Measurements from ENCODE around the gene PLEKHA8. TPM values are rescaled to one million over a fixed set of nuclear protein-coding genes. Genes with fewer than 3 reads are reported as not detected.

Gene PLEKHA8
- total and polyA plus RNA-seq, 2 of the 8 experiments (the other 6 are each of a cell fraction or from before 2014, with no cell fraction given): 10.7 to 44.0 TPM

DNA sequence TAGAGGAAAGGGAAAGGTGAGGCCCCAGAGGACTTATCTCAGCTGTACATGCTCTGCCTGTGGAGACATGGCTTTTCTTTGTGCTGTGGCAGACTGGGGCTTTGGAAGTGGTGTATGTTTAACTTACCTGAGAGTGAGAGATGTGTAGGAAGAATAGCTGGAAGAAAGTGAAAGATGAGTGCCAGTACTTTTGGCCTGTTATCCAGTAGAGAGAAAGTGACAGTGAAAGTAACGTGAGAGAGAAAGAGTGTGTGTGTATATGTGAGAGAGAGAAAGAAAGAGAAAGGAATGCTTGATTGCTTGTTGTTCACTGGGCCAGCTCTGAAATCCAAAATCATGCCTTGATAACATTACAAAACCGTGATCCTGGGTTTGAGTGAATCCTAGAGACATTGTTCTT lies 132.1 kb downstream of the PLEKHA8 start:
- Histone ChIP-seq H2AFZ (ENCODE audit: low read length) (no peak overlapping the region), H3K79me2 (ENCODE audit: control insufficient read depth in 1 of 2, insufficient read depth in 2 of 2, low read length in 2 of 2) (no peaks in the 10 kb centered on the region), H3K36me3 (ENCODE audit: control insufficient read depth in 2 of 4, insufficient read depth in 4 of 4, low read length in 3 of 4) (no peaks in the 10 kb centered on the region), H3K18ac (ENCODE audit: extremely low read depth, low read length) (no peak overlapping the region), H4K20me1 (replicated peaks in 1 of 2; ENCODE audit: control insufficient read depth in 1 of 2, insufficient read depth in 2 of 2, low read length in 2 of 2) (no peaks in the 10 kb centered on the region), H4K91ac (replicated peaks; ENCODE audit: insufficient read length, low read length) (no peak overlapping the region), H3K4ac (replicated peaks; ENCODE audit: insufficient read length, low read depth, low read length) (no peak overlapping the region), H3K14ac (ENCODE audit: insufficient read length) (no peak overlapping the region), H3K4me3 (ENCODE audit: extremely low read depth in 1 of 4, insufficient read depth in 2 of 4, low read depth in 3 of 4, low read length in 4 of 4) (no peak overlapping the region), H3K27me3 (replicated peaks in 1 of 4; ENCODE audit: control insufficient read depth in 3 of 4, extremely low read depth in 1 of 4, insufficient read depth in 3 of 4, low read length in 3 of 4) (no peaks in the 10 kb centered on the region), H2BK20ac (ENCODE audit: low read length) (no peak overlapping the region), H2BK15ac (ENCODE audit: low read length) (no peak overlapping the region), H3K27ac (ENCODE audit: low read depth, low read length) (no peak overlapping the region), H2BK12ac (ENCODE audit: low read depth, low read length) (0 out of 2 replicates have a peak overlapping the region, but pooled peaks have one; percentile 32), H3K23me2 (ENCODE audit: low read depth, low read length) (no peaks in the 10 kb centered on the region), H3K56ac (replicated peaks; ENCODE audit: insufficient read length, low read depth, low read length) (no peak overlapping the region), H2BK120ac (replicated peaks; ENCODE audit: low read depth, low read length) (no peak overlapping the region), H4K5ac (ENCODE audit: insufficient read length, low read depth, low read length) (no peak overlapping the region), H2BK5ac (ENCODE audit: low read depth, low read length) (no peak overlapping the region; the same call in 1 of the 2 replicates), H3K4me2 (ENCODE audit: insufficient read depth in 1 of 2, low read depth in 2 of 2, low read length in 2 of 2) (no peak overlapping the region), H4K8ac (ENCODE audit: extremely low read depth, insufficient read depth, low read length) (no peak overlapping the region), H2AK5ac (ENCODE audit: low read depth, low read length) (peak overlapping the region; percentile 14; the same call in 1 of the 2 replicates), H3K9me3 (ENCODE audit: insufficient read depth in 2 of 2, low read depth in 1 of 2, low read length in 1 of 2) (no peaks in the 10 kb centered on the region), H3K9ac (replicated peaks in 1 of 4; ENCODE audit: extremely low read depth in 1 of 4, low read depth in 3 of 4, low read length in 3 of 4) (no peak overlapping the region), H3K4me1 (replicated peaks in 1 of 4; ENCODE audit: control insufficient read depth in 3 of 4, insufficient read depth in 4 of 4, low read length in 3 of 4) (peaks cover 6 to 12% (median 11%) of the 10 kb centered on the region in 4 experiments), H3K79me1 (ENCODE audit: low read depth, low read length) (no peaks in the 10 kb centered on the region), H3K23ac (ENCODE audit: insufficient read length) (no peak overlapping the region)
- WGBS, 2 experiments (ENCODE audit: extremely low coverage in 1 of 2, insufficient coverage in 1 of 2, insufficient read length in 1 of 2, insufficient replicate concordance in 2 of 2, low coverage in 1 of 2, low lambda C conversion rate in 2 of 2, missing lambda C conversion rate in 1 of 2): 88 to 100% methylated on average over 1 to 2 of the region's 2 CpGs
- DNase-seq (ENCODE audit: low read depth in 1 of 2, low spot score in 2 of 2): no peak
- TF ChIP-seq EGR1 (IDR thresholded peaks at IDR 0.05; ENCODE audit: borderline replicate concordance, low read depth, low read length) (no peak), RBBP5 (IDR thresholded peaks at IDR 0.05; ENCODE audit: borderline replicate concordance, low read depth, low read length) (no peak), BRCA1 (IDR thresholded peaks at IDR 0.05; ENCODE audit: low read depth, low read length) (no peak), PHF8 (conservative IDR thresholded peaks at IDR 0.05; ENCODE audit: low read depth, low read length) (no peak), POU5F1 (IDR thresholded peaks at IDR 0.05; ENCODE audit: low read depth, low read length) (no peak), CEBPB (IDR thresholded peaks at IDR 0.05; ENCODE audit: low read depth, low read length) (no peak), CREB1 (IDR thresholded peaks at IDR 0.05) (no peak), SAP30 (IDR thresholded peaks at IDR 0.05; ENCODE audit: insufficient read depth, insufficient replicate concordance, low read length) (no peak), BACH1 (IDR thresholded peaks at IDR 0.05; ENCODE audit: low read length) (no peak), KDM4A (IDR thresholded peaks at IDR 0.05; ENCODE audit: low read depth, low read length, severe bottlenecking) (no peak), GTF2F1 (IDR thresholded peaks at IDR 0.05; ENCODE audit: borderline replicate concordance, low read depth, low read length) (no peak), GABPA (IDR thresholded peaks at IDR 0.05; ENCODE audit: borderline replicate concordance, insufficient read depth, low read length) (no peak)
- CTCF ChIA-PET (ENCODE audit: partially characterized antibody): interaction anchor here (0.7 to 2.5 kb wide), 6 partner anchors 10 to 404 kb away, joined by 3 to 10 read pairs (median 4); no protein-coding TSS in a partner anchor
- POLR2A ChIA-PET (ENCODE audit: partially characterized antibody): no interaction called here
- FAIRE-seq: no peak
